SH-SY5Y (cell line): ENCODE measurements around the gene KLF17.

Experiments
- GATA2 ChIP-seq: IDR thresholded peaks from 2 replicates; pipeline ENCODE4 v1.6.1; 2011; ENCODE audit warnings: mild to moderate bottlenecking, low read depth, low read length
- GATA3 ChIP-seq: IDR thresholded peaks from 2 replicates; pipeline ENCODE4 v1.6.1; 2011; ENCODE audit warnings: low read depth, mild to moderate bottlenecking, low read length, moderate library complexity

GRCh38 chr1:44174630-44175029, 56.0 kb downstream of the KLF17 start:
- TF ChIP-seq GATA3 (no peak), GATA2 (no peak)
